GM12872 (cell line): Measurements from ENCODE around the gene TEDDM1.
A peak's percentile ranks its signal among the peaks of the same experiment; 100 is the strongest.

Experiments used
- TF ChIP-seq, protein P1 (sequence below): IDR thresholded peaks from 3 replicates; pipeline ENCODE4 v1.5.1; 2011; ENCODE audit warnings: low read depth, mild to moderate bottlenecking, low read length, moderate library complexity; ENCODE audit not compliant: insufficient read depth

Gene TEDDM1

DNA sequence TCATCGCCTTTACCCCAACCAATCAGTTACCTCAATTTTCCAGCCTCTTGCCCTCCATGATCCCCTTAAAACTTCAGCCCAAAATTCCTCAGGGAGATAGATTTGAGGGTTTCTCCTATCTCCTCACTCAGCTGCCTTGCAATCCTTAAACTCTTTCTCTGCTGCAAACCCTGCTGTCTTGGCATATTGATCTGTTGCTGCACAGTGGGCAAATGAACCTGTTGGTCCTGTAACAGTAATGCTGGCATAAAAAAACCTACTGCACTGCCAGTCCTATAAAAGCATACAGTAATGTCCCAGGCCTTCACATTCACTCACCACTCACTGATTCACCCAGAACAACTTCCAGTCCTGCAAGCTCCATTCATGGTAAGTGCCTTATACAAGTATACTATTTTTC lies 5.1 kb upstream of the TEDDM1 start:
- TF ChIP-seq, protein P1, sequence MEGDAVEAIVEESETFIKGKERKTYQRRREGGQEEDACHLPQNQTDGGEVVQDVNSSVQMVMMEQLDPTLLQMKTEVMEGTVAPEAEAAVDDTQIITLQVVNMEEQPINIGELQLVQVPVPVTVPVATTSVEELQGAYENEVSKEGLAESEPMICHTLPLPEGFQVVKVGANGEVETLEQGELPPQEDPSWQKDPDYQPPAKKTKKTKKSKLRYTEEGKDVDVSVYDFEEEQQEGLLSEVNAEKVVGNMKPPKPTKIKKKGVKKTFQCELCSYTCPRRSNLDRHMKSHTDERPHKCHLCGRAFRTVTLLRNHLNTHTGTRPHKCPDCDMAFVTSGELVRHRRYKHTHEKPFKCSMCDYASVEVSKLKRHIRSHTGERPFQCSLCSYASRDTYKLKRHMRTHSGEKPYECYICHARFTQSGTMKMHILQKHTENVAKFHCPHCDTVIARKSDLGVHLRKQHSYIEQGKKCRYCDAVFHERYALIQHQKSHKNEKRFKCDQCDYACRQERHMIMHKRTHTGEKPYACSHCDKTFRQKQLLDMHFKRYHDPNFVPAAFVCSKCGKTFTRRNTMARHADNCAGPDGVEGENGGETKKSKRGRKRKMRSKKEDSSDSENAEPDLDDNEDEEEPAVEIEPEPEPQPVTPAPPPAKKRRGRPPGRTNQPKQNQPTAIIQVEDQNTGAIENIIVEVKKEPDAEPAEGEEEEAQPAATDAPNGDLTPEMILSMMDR: no peak

GRCh38 chr1:182404781-182405180 lies 4.3 kb upstream of the TEDDM1 start:
- TF ChIP-seq, protein P1: peak; percentile 44

DNA sequence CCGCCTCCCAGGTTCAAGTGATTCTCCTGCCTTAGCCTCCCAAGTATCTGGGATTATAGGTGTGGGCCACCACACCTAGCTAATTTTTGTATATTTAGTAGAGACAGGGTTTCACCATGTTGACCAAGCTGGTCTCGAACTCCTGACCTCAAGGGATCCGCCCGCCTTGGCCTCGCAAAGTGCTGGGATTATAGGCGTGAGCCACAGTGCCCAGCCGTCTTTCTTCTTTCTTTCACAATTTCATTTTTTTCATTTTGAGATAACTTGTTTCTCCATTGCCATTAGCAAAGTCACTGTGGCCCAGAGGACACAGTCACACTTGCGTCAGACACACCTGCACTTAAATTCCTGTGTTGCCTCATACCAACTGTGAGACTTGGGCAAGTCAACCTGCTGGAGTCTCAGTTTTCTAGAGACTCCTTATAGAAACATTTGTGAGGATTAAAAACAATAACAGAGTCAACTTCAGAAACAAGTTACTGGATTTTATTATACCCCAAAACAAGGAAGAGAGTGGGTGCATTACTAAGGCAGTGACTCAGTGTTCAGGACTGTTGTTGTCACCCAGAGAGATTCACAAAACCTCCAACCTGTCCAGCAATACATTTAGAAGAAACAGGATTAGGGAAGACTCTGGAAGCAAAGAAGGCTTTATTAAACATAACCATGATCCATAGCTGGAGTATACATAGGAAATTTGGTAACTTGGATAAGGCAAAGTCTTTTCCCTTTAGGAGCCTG lies 2.6 kb downstream of the TEDDM1 start:
- TF ChIP-seq, protein P1: no peak

GRCh38 chr1:182395906-182396305 lies 4.6 kb downstream of the TEDDM1 start:
- TF ChIP-seq, protein P1: no peak

DNA sequence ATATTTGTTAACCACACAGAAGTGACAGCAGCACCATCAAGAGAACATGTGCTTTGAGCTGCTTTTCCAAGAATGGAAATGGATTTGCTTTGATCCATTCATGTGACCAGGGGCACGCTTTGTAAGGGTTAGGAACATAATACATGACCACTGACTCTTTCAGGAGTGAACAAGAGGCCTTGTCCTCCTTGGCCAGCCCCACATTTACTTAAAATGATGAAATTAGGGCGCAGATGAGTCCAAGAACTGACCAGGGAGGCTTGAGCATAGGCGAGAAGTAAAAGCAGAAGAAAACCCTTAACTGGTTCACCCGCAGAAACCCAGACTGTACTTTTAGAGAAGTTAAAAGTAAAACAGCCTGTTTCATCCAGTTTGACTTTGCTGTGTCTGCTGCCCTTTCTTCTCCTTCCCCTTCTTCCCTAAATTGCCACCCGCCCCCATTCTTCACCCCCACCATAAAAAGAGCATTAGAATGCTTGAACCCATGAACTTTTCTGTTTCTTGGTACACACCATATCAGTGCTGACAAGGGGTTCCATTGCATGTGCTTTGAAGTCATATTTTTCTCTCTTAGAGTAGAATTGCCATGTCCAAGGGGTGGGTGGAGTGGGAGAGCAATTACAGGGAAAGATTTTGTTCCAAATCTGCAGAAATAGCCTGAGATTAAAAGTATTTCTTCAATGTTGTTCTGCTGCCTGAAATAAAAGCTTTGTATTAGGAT lies 6.3 kb downstream of the TEDDM1 start:
- TF ChIP-seq, protein P1: no peak

- TF ChIP-seq, protein P1: no peak
These were observed 8.1 kb downstream of the TEDDM1 start for GRCh38 chr1:182392050-182393028.
